Caco-2 (cell line): Measurements from ENCODE around the gene HLF. TPM values are rescaled to one million over a fixed set of nuclear protein-coding genes. Genes with fewer than 3 reads are reported as not detected.

Source experiments
- BruUV-seq: library from RNA; stranded (reverse); fragments of 400-500 nt; replicated peaks from 2 replicates; lab custom pipeline; 2021; lab: Mats Ljungman, UMichigan
- CTCF ChIA-PET: fragments of 300-600 bp; sonication (Branson Sonifier 250); formaldehyde crosslinking; loops from one replicate; lab custom pipeline; 2022; ENCODE audit warnings: antibody characterized with exemption; lab: Charles Lee
- POLR2A ChIA-PET: fragments of 300-600 bp; sonication (Branson Sonifier 250); formaldehyde crosslinking; loops from one replicate; lab custom pipeline; 2022; ENCODE audit warnings: antibody characterized with exemption; lab: Charles Lee
- DNase-seq, 2 experiments: peaks; one replicate each; pipeline versions ENCODE4 v3.0.0 to v3.0.0-alpha.2; 2020 to 2022
- H3K27me3 ChIP-seq: replicated peaks from 2 replicates; pipeline ENCODE4 v1.6.0; 2011; ENCODE audit warnings: low read length; ENCODE audit not compliant: control insufficient read depth, insufficient read depth
- H3K36me3 ChIP-seq: 2 replicates; pipeline ENCODE4 v1.5.1; 2011; ENCODE audit warnings: low read length; ENCODE audit not compliant: control insufficient read depth, insufficient read depth
- H3K4me1 ChIP-seq: fragments of 250-450 bp; sonication (Bioruptor Pico); 2 replicates; pipeline ENCODE4 v1.5.1; 2020; ENCODE audit warnings: mild to moderate bottlenecking
- H3K4me3 ChIP-seq: 2 replicates; pipeline ENCODE4 v1.5.1; 2011; ENCODE audit warnings: low read depth, mild to moderate bottlenecking, control low read depth, low read length
- H3K9me3 ChIP-seq: fragments of 250-450 bp; sonication (Bioruptor Pico); 2 replicates; pipeline ENCODE4 v1.5.1; 2020; ENCODE audit warnings: mild to moderate bottlenecking, moderate library complexity
- H3K27ac Mint-ChIP-seq: one replicate; pipeline ENCODE4 v1.8.0; 2022; ENCODE audit warnings: mixed read lengths; ENCODE audit not compliant: unreplicated experiment
- H3K27me3 Mint-ChIP-seq: one replicate; pipeline ENCODE4 v1.8.0; 2022; ENCODE audit warnings: mixed read lengths; ENCODE audit not compliant: insufficient read depth, unreplicated experiment
- H3K36me3 Mint-ChIP-seq: one replicate; pipeline ENCODE4 v1.8.0; 2022; ENCODE audit warnings: mild to moderate bottlenecking, mixed read lengths; ENCODE audit not compliant: insufficient read depth, unreplicated experiment
- H3K4me1 Mint-ChIP-seq: one replicate; pipeline ENCODE4 v1.8.0; 2022; ENCODE audit warnings: low read depth, mixed read lengths; ENCODE audit not compliant: unreplicated experiment
- H3K4me3 Mint-ChIP-seq: one replicate; pipeline ENCODE4 v1.8.0; 2022; ENCODE audit warnings: mild to moderate bottlenecking, moderate library complexity, mixed read lengths; ENCODE audit not compliant: unreplicated experiment
- H3K9me3 Mint-ChIP-seq: one replicate; pipeline ENCODE4 v1.8.0; 2022; ENCODE audit warnings: mixed read lengths; ENCODE audit not compliant: unreplicated experiment
- intact Hi-C: fragments of 100-400 bp; cut with micrococcal nuclease; formaldehyde crosslinking; loops from one replicate; pipeline ENCODE4 v1.10.0; 2022; ENCODE audit not compliant: unreplicated experiment
- total RNA-seq: library from RNA; stranded (reverse); gene quantifications from 2 replicates; pipeline ENCODE4 v1.2.3, GENCODE V29; 2022
- TF ChIP-seq, protein P1 (sequence below), 2 experiments: fragments of 200-600 bp in 1 of 2; IDR thresholded peaks; 1 replicate in 1 of 2; 2 replicates in 1 of 2; pipeline versions ENCODE4 v1.5.1 to v1.8.0; 2011 to 2022; ENCODE audit warnings: antibody characterized with exemption in 1 of 2, control low read depth in 1 of 2, inconsistent platforms in 1 of 2, low read depth in 1 of 2, low read length in 1 of 2, mild to moderate bottlenecking in 1 of 2, moderate library complexity in 1 of 2; ENCODE audit not compliant: insufficient read depth in 1 of 2, severe bottlenecking in 1 of 2, unreplicated experiment in 1 of 2

HLF gene
- total RNA-seq, 1 experiment from 2014 or later = 19.8 TPM

GRCh38 chr17:55282379-55282702 is 17.6 kb downstream of the HLF start:
- no peak for DNase-seq
- Mint-ChIP-seq H3K4me3 (no peak overlapping the region), H3K4me1 (peaks cover 45% of the 10 kb centered on the region), H3K27me3 (no peaks in the 10 kb centered on the region), H3K27ac (no peak overlapping the region), H3K9me3 (no peaks in the 10 kb centered on the region), H3K36me3 (peaks cover 32% of the 10 kb centered on the region)
- intact Hi-C loops = no loop called here
- TF ChIP-seq, protein P1, sequence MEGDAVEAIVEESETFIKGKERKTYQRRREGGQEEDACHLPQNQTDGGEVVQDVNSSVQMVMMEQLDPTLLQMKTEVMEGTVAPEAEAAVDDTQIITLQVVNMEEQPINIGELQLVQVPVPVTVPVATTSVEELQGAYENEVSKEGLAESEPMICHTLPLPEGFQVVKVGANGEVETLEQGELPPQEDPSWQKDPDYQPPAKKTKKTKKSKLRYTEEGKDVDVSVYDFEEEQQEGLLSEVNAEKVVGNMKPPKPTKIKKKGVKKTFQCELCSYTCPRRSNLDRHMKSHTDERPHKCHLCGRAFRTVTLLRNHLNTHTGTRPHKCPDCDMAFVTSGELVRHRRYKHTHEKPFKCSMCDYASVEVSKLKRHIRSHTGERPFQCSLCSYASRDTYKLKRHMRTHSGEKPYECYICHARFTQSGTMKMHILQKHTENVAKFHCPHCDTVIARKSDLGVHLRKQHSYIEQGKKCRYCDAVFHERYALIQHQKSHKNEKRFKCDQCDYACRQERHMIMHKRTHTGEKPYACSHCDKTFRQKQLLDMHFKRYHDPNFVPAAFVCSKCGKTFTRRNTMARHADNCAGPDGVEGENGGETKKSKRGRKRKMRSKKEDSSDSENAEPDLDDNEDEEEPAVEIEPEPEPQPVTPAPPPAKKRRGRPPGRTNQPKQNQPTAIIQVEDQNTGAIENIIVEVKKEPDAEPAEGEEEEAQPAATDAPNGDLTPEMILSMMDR (IDR thresholded peaks at IDR 0.05; ENCODE audit: insufficient read depth in 1 of 2, low read depth in 1 of 2, low read length in 1 of 2, severe bottlenecking in 1 of 2, unreplicated experiment in 1 of 2) = no peak
- CTCF ChIA-PET = no interaction called here
- BruUV-seq = no TSS peak
- Histone ChIP-seq H3K27me3 (no peaks in the 10 kb centered on the region), H3K4me3 (no peak overlapping the region), H3K36me3 (no peaks in the 10 kb centered on the region), H3K4me1 (peaks cover 43% of the 10 kb centered on the region), H3K9me3 (no peaks in the 10 kb centered on the region)
- POLR2A ChIA-PET = no interaction called here

DNA sequence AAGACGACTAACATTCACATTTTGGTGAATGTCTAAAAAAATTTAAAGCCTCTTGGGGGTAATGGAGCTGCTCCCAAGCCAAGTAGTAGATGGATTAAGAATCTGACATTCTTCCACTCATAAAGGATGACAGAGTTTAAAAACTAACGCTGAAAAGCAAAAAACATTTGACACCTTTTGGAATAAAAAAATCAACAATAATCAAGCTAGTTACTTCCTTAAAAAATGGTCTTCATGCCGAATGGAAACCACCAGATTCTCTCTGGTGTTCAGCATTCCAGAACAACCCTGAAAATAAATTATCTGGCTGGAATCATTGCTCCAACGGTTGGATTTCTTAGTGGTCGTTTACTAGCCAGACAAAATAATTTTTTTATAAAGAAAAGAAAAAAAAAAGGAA is 18.0 kb downstream of the HLF start:
- peak overlapping the region; percentile 86 for H3K27ac Mint-ChIP-seq
- peaks cover 47% of the 10 kb centered on the region for H3K4me1 ChIP-seq
- H3K27me3 ChIP-seq = no peaks in the 10 kb centered on the region
- no peaks in the 10 kb centered on the region for H3K9me3 Mint-ChIP-seq
- ChIA-PET CTCF (interaction anchor here (2.5 kb wide), 1 partner anchor 44 kb away, joined by 7 read pairs; no protein-coding TSS in a partner anchor), POLR2A (interaction anchor here (2.1 kb wide), 1 partner anchor 44 kb away, joined by 7 read pairs; no protein-coding TSS in a partner anchor)
- H3K36me3 Mint-ChIP-seq = peaks cover 36% of the 10 kb centered on the region
- H3K4me1 Mint-ChIP-seq = peaks cover 49% of the 10 kb centered on the region
- H3K4me3 ChIP-seq = no peak overlapping the region
- H3K4me3 Mint-ChIP-seq = no peak overlapping the region
- DNase-seq = no peak
- no peaks in the 10 kb centered on the region for H3K9me3 ChIP-seq
- intact Hi-C loops = no loop called here
- TF ChIP-seq, protein P1 (IDR thresholded peaks at IDR 0.05; ENCODE audit: insufficient read depth in 1 of 2, low read depth in 1 of 2, low read length in 1 of 2, severe bottlenecking in 1 of 2, unreplicated experiment in 1 of 2) = no peak
- no peaks in the 10 kb centered on the region for H3K27me3 Mint-ChIP-seq
- no peaks in the 10 kb centered on the region for H3K36me3 ChIP-seq
- BruUV-seq = no TSS peak

GRCh38 chr17:55283256-55283965 is 18.7 kb downstream of the HLF start:
- DNase-seq = no peak
- H3K27me3 ChIP-seq = no peaks in the 10 kb centered on the region
- no peak overlapping the region for H3K4me3 ChIP-seq
- Mint-ChIP-seq H3K27me3 (no peaks in the 10 kb centered on the region), H3K4me3 (no peak overlapping the region), H3K27ac (peak overlapping the region; percentile 86), H3K9me3 (no peaks in the 10 kb centered on the region), H3K4me1 (peaks cover 50% of the 10 kb centered on the region), H3K36me3 (peaks cover 41% of the 10 kb centered on the region)
- H3K9me3 ChIP-seq = no peaks in the 10 kb centered on the region
- no peaks in the 10 kb centered on the region for H3K36me3 ChIP-seq
- BruUV-seq = no TSS peak
- ChIA-PET POLR2A (interaction anchor here (2.1 to 2.2 kb wide), 2 partner anchors 18 to 45 kb away, joined by 7 to 14 read pairs; partner anchors contain the start of gene HLF), CTCF (interaction anchor here (2.5 kb wide), 1 partner anchor 45 kb away, joined by 7 read pairs; no protein-coding TSS in a partner anchor)
- TF ChIP-seq, protein P1 (IDR thresholded peaks at IDR 0.05; ENCODE audit: insufficient read depth in 1 of 2, low read depth in 1 of 2, low read length in 1 of 2, severe bottlenecking in 1 of 2, unreplicated experiment in 1 of 2) = no peak
- intact Hi-C loops = no loop called here
- peaks cover 53% of the 10 kb centered on the region for H3K4me1 ChIP-seq
